Activated CD4-positive, alpha-beta T cell treated with anti-CD3 and anti-CD28 coated beads for 36 hours (primary cell): ENCODE measurements around the gene NTF4. TPM values are rescaled to one million over a fixed set of nuclear protein-coding genes. Genes with fewer than 3 reads are reported as not detected.
"Not testable (repeated sequence)": the region's sequence is repeated elsewhere in the genome, so short reads cannot be mapped to it uniquely, and the experiment has no call there.

ENCODE experiments used
- ATAC-seq: fragments of 200-7000 bp; cut with Tn5 transposase; one replicate; pipeline ENCODE4 v1.10.0; 2021; ENCODE audit warnings: mild to moderate bottlenecking, moderate library complexity
- CTCF ChIA-PET: fragments of 350-600 bp; sonication (Branson Sonifier 250); formaldehyde crosslinking; loops from one replicate; lab custom pipeline; 2021; ENCODE audit warnings: antibody characterized with exemption; lab: Charles Lee
- POLR2A ChIA-PET: fragments of 350-600 bp; sonication (Branson Sonifier 250); formaldehyde crosslinking; loops from one replicate; lab custom pipeline; 2021; ENCODE audit warnings: antibody characterized with exemption, inconsistent platforms; lab: Charles Lee
- DNase-seq: peaks from one replicate; pipeline ENCODE4 v3.0.0-alpha.2; 2020
- H3K27ac Mint-ChIP-seq: one replicate; pipeline ENCODE4 v1.8.0; 2021; ENCODE audit warnings: mixed read lengths
- H3K27me3 Mint-ChIP-seq: one replicate; pipeline ENCODE4 v1.8.0; 2021; ENCODE audit warnings: mixed read lengths
- H3K36me3 Mint-ChIP-seq: one replicate; pipeline ENCODE4 v1.8.0; 2021; ENCODE audit warnings: low read depth, mixed read lengths
- H3K4me1 Mint-ChIP-seq: one replicate; pipeline ENCODE4 v1.8.0; 2021; ENCODE audit warnings: mixed read lengths
- H3K4me3 Mint-ChIP-seq: one replicate; pipeline ENCODE4 v1.8.0; 2021; ENCODE audit warnings: mild to moderate bottlenecking, moderate library complexity, mixed read lengths
- H3K9me3 Mint-ChIP-seq: one replicate; pipeline ENCODE4 v1.8.0; 2021; ENCODE audit warnings: low read depth, mixed read lengths
- intact Hi-C, 2 experiments: fragments of 100-400 bp; cut with DNase I in 1 of 2; cut with micrococcal nuclease in 1 of 2; formaldehyde crosslinking; loops; one replicate each; pipeline versions ENCODE4 v1.14.2 to v1.15.1; 2022 to 2024; cut with DNase I, micrococcal nuclease
- total RNA-seq, 2 experiments: library from RNA; stranded (reverse); gene quantifications; one replicate each; pipeline ENCODE4 v1.2.3, GENCODE V29; 2021

The NTF4 gene
- total RNA-seq, 2 experiments from 2014 or later, result not detected

DNA sequence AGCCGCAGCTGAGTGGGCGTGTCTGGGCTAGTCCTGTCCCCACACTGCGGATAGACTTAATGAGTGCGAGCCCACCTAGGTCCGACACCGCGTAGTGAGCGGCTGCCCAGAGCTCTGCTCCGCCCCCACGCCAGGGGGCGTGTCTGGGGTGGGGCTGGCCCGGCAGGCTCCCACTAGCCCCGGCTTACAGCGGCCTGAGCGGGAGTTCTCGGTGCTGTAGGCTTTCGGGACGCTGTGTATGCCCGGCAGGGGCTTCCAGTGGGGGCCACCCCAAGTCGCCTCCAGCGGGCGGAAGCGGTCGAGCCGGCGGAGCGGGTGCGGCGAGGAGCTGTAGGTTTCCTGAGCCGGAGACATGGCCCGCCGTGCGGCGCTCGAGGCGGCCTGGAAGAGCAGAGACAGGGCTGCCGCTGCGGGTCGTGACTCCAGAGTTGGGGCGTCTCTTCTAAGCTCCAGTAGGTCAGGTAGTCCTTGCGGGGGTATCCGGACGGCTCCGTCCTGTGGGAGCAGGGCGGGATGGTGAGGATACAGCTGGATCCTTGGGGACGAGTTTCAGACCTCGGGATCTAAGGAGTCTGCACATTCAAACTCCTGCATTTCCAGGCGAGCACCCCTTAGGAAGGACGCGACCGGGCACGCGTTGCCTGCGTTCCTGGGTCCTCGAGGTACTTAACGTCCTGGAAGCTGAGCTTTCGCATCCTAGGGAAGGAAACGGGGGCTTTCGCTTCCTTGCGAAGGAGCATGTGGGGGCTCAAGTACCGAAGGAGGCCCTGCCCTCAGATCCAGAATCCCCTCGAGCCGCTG is 8.3 kb downstream of the NTF4 start:
- no peaks in the 10 kb centered on the region for H3K9me3 Mint-ChIP-seq
- H3K36me3 Mint-ChIP-seq, result no peaks in the 10 kb centered on the region
- ATAC-seq, result peak; percentile 68
- intact Hi-C loops, result loop anchor here in 1 of 2 experiments (2.0 to 5.0 kb wide), 2 partner anchors 58 to 96 kb away; partner anchors contain the start of gene LIN7B
- CTCF ChIA-PET, result interaction anchor here (0.9 to 1.6 kb wide), 6 partner anchors 9 to 170 kb away, joined by 3 to 11 read pairs (median 3); partner anchors contain the start of genes GYS1, NTF4 and RUVBL2
- H3K27ac Mint-ChIP-seq, result no peak overlapping the region
- H3K4me1 Mint-ChIP-seq, result peaks cover 20% of the 10 kb centered on the region
- peaks cover 35% of the 10 kb centered on the region for H3K27me3 Mint-ChIP-seq
- peak; percentile 69 for DNase-seq
- H3K4me3 Mint-ChIP-seq, result peak overlapping the region; percentile 56
- POLR2A ChIA-PET, result interaction anchor here (0.6 to 0.7 kb wide), 2 partner anchors 292 to 304 kb away, joined by 3 to 4 read pairs; no protein-coding TSS in a partner anchor

DNA sequence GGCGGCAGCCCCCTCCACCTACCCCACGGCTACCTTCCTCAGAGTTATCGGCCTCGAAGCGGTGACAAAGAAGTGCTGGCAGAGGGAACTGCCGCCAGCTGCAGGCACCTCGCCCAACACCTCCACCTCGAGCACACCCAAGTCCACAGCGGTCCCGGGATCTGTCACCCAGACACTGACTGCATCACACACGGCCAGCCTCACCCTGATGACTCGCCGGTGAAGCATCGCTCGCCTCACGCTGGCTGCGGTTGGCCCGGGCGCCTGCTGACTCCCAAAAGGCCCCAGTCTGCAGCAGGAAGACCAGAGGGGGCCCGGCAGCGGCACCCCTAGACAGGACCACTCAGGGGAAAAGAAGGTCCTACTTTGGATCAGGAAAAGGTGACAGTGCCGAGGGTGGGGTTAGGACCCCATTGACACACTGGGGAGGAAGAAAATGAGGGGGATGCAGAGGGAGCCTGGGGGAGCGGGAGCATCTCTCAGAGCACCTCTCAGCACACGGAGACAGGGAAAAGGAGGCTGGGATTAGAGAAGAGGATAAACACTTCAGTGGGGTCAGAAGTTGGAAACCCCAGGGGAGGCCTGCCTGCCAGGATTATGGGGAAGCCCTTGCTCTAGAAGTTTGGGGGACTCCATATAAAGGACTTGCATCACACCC is 14.1 kb downstream of the NTF4 start:
- H3K9me3 Mint-ChIP-seq, H3K36me3 Mint-ChIP-seq: not testable (repeated sequence)

DNA sequence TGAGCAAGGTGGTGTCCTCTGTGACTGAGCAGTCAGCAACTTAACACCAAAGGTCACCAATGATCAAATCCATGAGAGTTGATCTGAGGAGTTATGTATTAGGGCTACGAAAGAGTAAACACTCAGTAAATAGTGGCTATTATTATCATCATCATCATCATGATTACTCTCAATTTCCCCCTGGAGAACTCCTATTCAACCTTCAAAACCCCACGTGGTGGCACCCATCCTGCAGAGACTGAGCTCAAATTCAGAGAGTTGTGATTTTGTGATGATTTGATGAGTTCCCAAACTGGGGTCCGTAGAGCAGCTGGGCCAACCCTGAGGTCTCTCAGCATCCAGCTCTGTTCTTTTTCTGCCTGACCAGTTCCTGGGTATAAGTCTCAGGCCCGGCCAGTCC is 14.8 kb downstream of the NTF4 start:
- H3K36me3 Mint-ChIP-seq, H3K27me3 Mint-ChIP-seq, POLR2A ChIA-PET, intact Hi-C loops, H3K27ac Mint-ChIP-seq, CTCF ChIA-PET, H3K4me3 Mint-ChIP-seq, H3K9me3 Mint-ChIP-seq, ATAC-seq, DNase-seq, H3K4me1 Mint-ChIP-seq: not testable (repeated sequence)

More for the DNA sequence above, 14.1 kb downstream of the NTF4 start:
- CTCF ChIA-PET, result interaction anchor here (1.5 kb wide), 1 partner anchor 9 kb away, joined by 4 read pairs; no protein-coding TSS in a partner anchor
- H3K4me1 Mint-ChIP-seq, ATAC-seq, DNase-seq, H3K27ac Mint-ChIP-seq, POLR2A ChIA-PET, H3K27me3 Mint-ChIP-seq, H3K4me3 Mint-ChIP-seq, intact Hi-C loops: not testable (repeated sequence)

DNA sequence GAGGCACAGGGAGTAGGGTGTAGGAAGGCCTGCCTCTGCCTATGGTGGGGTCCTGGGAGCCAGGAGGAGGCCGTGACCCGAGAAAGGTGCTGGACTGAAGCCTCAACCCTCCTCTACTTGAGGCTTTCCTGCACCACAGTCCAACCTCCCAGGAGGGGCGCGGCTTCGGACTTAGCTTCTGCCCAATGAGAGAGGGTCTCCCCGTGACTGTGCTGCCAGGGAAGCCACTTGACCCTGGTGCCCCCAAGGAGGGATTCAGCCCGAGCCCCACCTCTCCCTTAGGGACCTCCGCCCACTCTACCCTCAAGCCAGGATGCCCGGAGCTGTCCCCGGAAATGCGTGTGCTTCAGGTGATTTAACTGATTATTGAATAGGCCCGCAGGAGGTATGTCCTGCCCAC is 15.6 kb downstream of the NTF4 start, which contains the start of gene CGB8:
Gene CGB8, minus strand, starts transcription at position 101 of the 400 bp plus-strand sequence. CDS start 372 bp downstream, outside the sequence.
- H3K4me1 Mint-ChIP-seq, DNase-seq, H3K9me3 Mint-ChIP-seq, intact Hi-C loops, POLR2A ChIA-PET, CTCF ChIA-PET, H3K27me3 Mint-ChIP-seq, H3K27ac Mint-ChIP-seq, H3K4me3 Mint-ChIP-seq, ATAC-seq, H3K36me3 Mint-ChIP-seq: not testable (repeated sequence)

DNA sequence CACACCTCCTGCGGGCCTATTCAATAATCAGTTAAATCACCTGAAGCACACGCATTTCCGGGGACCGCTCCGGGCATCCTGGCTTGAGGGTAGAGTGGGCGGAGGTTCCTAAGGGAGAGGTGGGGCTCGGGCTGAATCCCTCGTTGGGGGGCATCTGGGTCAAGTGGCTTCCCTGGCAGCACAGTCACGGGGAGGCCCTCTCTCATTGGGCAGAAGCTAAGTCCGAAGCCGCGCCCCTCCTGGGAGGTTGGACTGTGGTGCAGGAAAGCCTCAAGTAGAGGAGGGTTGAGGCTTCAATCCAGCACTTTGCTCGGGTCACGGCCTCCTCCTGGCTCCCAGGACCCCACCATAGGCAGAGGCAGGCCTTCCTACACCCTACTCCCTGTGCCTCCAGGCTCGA is 21.1 kb downstream of the NTF4 start, which contains the start of gene CGB5:
Gene CGB5, plus strand, starts transcription at position 301 of the 400 bp plus-strand sequence. CDS start 362 bp downstream, outside the sequence.
- DNase-seq, H3K4me3 Mint-ChIP-seq, H3K4me1 Mint-ChIP-seq, H3K27me3 Mint-ChIP-seq, intact Hi-C loops, H3K9me3 Mint-ChIP-seq, POLR2A ChIA-PET, ATAC-seq, H3K27ac Mint-ChIP-seq, CTCF ChIA-PET, H3K36me3 Mint-ChIP-seq: not testable (repeated sequence)

DNA sequence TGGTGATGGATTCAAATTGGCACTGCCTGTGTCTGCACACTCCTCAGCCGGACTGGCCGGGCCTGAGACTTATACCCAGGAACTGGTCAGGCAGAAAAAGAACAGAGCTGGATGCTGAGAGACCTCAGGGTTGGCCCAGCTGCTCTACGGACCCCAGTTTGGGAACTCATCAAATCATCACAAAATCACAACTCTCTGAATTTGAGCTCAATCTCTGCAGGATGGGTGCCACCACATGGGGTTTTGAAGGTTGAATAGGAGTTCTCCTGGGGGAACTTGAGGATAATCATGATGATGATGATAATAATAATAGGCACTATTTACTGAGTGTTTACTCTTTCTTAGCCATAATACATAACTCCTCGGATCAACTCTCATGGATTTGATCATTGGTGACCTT is 22.0 kb downstream of the NTF4 start:
- H3K9me3 Mint-ChIP-seq, ATAC-seq, H3K27me3 Mint-ChIP-seq, CTCF ChIA-PET, H3K4me3 Mint-ChIP-seq, DNase-seq, H3K4me1 Mint-ChIP-seq, intact Hi-C loops, H3K27ac Mint-ChIP-seq, H3K36me3 Mint-ChIP-seq, POLR2A ChIA-PET: not testable (repeated sequence)

DNA sequence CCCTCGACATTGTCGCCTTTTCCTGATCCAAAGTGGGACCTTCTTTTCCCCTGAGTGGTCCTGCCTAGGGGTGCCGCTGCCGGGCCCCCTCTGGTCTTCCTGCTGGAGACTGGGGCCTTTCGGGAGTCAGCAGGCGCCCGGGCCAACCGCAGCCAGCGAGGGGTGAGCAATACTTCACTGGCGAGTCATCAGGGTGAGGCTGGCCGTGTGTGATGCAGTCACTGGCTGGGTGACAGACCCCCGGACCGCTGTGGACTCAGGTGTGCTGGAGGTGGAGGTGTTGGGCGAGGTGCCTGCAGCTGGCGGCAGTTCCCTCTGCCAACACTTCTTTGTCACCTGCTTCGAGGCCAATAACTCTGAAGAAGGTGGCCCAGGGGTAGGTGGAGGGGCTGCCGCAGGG is 22.4 kb downstream of the NTF4 start:
- ChIA-PET POLR2A (no interaction called here), CTCF (no interaction called here)
- Mint-ChIP-seq H3K27me3 (no peaks in the 10 kb centered on the region), H3K27ac (no peak overlapping the region), H3K4me3 (no peak overlapping the region), H3K9me3 (no peaks in the 10 kb centered on the region), H3K4me1 (no peaks in the 10 kb centered on the region), H3K36me3 (no peaks in the 10 kb centered on the region)
- DNase-seq, result no peak
- ATAC-seq, result no peak
- intact Hi-C loops, result no loop called here

GRCh38 chr19:49039736-49040135 is 24.9 kb downstream of the NTF4 start:
- DNase-seq, CTCF ChIA-PET, H3K4me3 Mint-ChIP-seq, H3K4me1 Mint-ChIP-seq, H3K36me3 Mint-ChIP-seq, H3K27ac Mint-ChIP-seq, H3K9me3 Mint-ChIP-seq, ATAC-seq, H3K27me3 Mint-ChIP-seq, intact Hi-C loops, POLR2A ChIA-PET: not testable (repeated sequence)

GRCh38 chr19:49038557-49039276 is 25.9 kb downstream of the NTF4 start:
- ATAC-seq, CTCF ChIA-PET, intact Hi-C loops, H3K27me3 Mint-ChIP-seq, H3K4me3 Mint-ChIP-seq, H3K4me1 Mint-ChIP-seq, H3K9me3 Mint-ChIP-seq, H3K27ac Mint-ChIP-seq, POLR2A ChIA-PET, H3K36me3 Mint-ChIP-seq, DNase-seq: not testable (repeated sequence)

DNA sequence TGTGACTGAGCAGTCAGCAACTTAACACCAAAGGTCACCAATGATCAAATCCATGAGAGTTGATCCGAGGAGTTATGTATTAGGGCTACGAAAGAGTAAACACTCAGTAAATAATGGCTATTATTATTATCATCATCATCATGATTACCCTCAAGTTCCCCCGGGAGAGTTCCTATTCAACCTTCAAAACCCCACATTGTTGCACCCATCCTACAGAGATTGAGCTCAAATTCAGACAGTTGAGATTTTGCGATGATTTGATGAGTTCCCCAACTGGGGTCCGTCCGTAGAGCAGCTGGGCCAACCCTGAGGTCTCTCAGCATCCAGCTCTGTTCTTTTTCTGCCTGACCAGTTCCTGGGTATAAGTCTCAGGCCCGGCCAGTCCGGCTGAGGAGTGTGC is 26.5 kb downstream of the NTF4 start:
- H3K9me3 Mint-ChIP-seq, DNase-seq, CTCF ChIA-PET, H3K36me3 Mint-ChIP-seq, H3K27me3 Mint-ChIP-seq, H3K4me3 Mint-ChIP-seq, H3K27ac Mint-ChIP-seq, H3K4me1 Mint-ChIP-seq, intact Hi-C loops, POLR2A ChIA-PET, ATAC-seq: not testable (repeated sequence)

GRCh38 chr19:49036815-49037214 is 27.8 kb downstream of the NTF4 start, which contains the start of gene CGB1:
TSS of gene CGB1 (minus strand) at chr19:49036895. CDS start at chr19:49036711, 184 bp downstream.
- ATAC-seq (peak; percentile 77), DNase-seq (peak; percentile 85)
- H3K9me3 Mint-ChIP-seq, H3K36me3 Mint-ChIP-seq, H3K4me1 Mint-ChIP-seq, CTCF ChIA-PET, POLR2A ChIA-PET, H3K27me3 Mint-ChIP-seq, H3K27ac Mint-ChIP-seq, H3K4me3 Mint-ChIP-seq: not testable (repeated sequence)
- intact Hi-C loops, result loop anchor here in 1 of 2 experiments (1.0 kb wide), 1 partner anchor 48 kb away; the partner anchor contains the start of gene SNRNP70
